ENCODE measurements around the gene PREX1.
"Not testable (repeated sequence)": the region's sequence is repeated elsewhere in the genome, so short reads cannot be mapped to it uniquely, and the experiment has no call there.

PREX1 gene

GRCh38 chr20:48599106-48599747, 228.6 kb downstream of the PREX1 start:
- no peak for TF ChIP-seq CTCF (IDR thresholded peaks at IDR 0.05; ENCODE audit: control insufficient read depth, extremely low read depth, insufficient read depth)
- H3K4me3 ChIP-seq (ENCODE audit: low read depth, low read length): no peak overlapping the region
- no peak for DNase-seq (ENCODE audit: low read depth)

- DNase-seq (ENCODE audit: low read depth); H3K4me3 ChIP-seq (ENCODE audit: low read depth, low read length): not testable (repeated sequence)
Observed at GRCh38 chr20:48598303-48598941, 229.4 kb downstream of the PREX1 start.

GRCh38 chr20:48597521-48598302, 230.1 kb downstream of the PREX1 start:
- TF ChIP-seq CTCF (IDR thresholded peaks at IDR 0.05; ENCODE audit: control insufficient read depth, extremely low read depth, insufficient read depth): no peak
- DNase-seq (ENCODE audit: low read depth): no peak

GRCh38 chr20:48596334-48596898, 231.4 kb downstream of the PREX1 start:
- TF ChIP-seq CTCF (IDR thresholded peaks at IDR 0.05; ENCODE audit: control insufficient read depth, extremely low read depth, insufficient read depth): no peak
- H3K4me3 ChIP-seq (ENCODE audit: low read depth, low read length): no peak overlapping the region
- no peak for DNase-seq (ENCODE audit: low read depth)

More at GRCh38 chr20:48597521-48598302, 230.1 kb downstream of the PREX1 start:
- no peak overlapping the region for H3K4me3 ChIP-seq (ENCODE audit: low read depth, low read length)

GRCh38 chr20:48595495-48596333, 232.1 kb downstream of the PREX1 start:
- no peak for TF ChIP-seq CTCF (IDR thresholded peaks at IDR 0.05; ENCODE audit: control insufficient read depth, extremely low read depth, insufficient read depth)
- no peak overlapping the region for H3K4me3 ChIP-seq (ENCODE audit: low read depth, low read length)

GRCh38 chr20:48594533-48594932, 233.3 kb downstream of the PREX1 start:
- no peak for TF ChIP-seq CTCF (IDR thresholded peaks at IDR 0.05; ENCODE audit: control insufficient read depth, extremely low read depth, insufficient read depth)
- no peak overlapping the region for H3K4me3 ChIP-seq (ENCODE audit: low read depth, low read length)
- no peak for DNase-seq (ENCODE audit: low read depth)

More at GRCh38 chr20:48595495-48596333, 232.1 kb downstream of the PREX1 start:
- DNase-seq (ENCODE audit: low read depth): no peak

Measured in LNCaP clone FGC (cell line).